CD14-positive monocyte (primary cell): Measurements from ENCODE around the gene EHF. TPM values are rescaled to one million over a fixed set of nuclear protein-coding genes. Genes with fewer than 3 reads are reported as not detected.

Experiments
- DNase-seq, 3 donors: peaks; one replicate each; pipeline ENCODE4 v3.0.0-alpha.2; 2011 to 2022
- H2AFZ ChIP-seq: 2 replicates; pipeline ENCODE4 v1.6.0; 2012; ENCODE audit warnings: mild to moderate bottlenecking, low read depth, low read length, inconsistent platforms; ENCODE audit not compliant: insufficient read depth, poor library complexity, severe bottlenecking
- H3K27ac ChIP-seq, 2 donors: 1 replicate in 1 of 2; 2 replicates in 1 of 2; pipeline ENCODE4 v1.5.1; 2012 to 2013; ENCODE audit warnings: low read length in 2 of 2, control low read depth in 1 of 2, inconsistent platforms in 1 of 2, low read depth in 1 of 2, mild to moderate bottlenecking in 1 of 2
- H3K27me3 ChIP-seq, 2 donors: one replicate each; pipeline versions ENCODE4 v1.6.0 to v1.6.1; 2011 to 2013; ENCODE audit warnings: low read length in 2 of 2; ENCODE audit not compliant: control insufficient read depth in 2 of 2, insufficient read depth in 2 of 2
- H3K36me3 ChIP-seq, 2 donors: replicated peaks in 1 of 2; 1 replicate in 1 of 2; 2 replicates in 1 of 2; pipeline versions ENCODE4 v1.5.1 to v1.6.1; 2012 to 2013; ENCODE audit warnings: low read length in 2 of 2, control low read depth in 1 of 2, inconsistent platforms in 1 of 2, mild to moderate bottlenecking in 1 of 2; ENCODE audit not compliant: insufficient read depth in 2 of 2, control insufficient read depth in 1 of 2
- H3K4me1 ChIP-seq, 2 donors: 1 replicate in 1 of 2; 2 replicates in 1 of 2; pipeline versions ENCODE4 v1.5.1 to v1.6.1; 2012 to 2013; ENCODE audit warnings: low read length in 2 of 2, control low read depth in 1 of 2, inconsistent platforms in 1 of 2, mild to moderate bottlenecking in 1 of 2, moderate library complexity in 1 of 2; ENCODE audit not compliant: insufficient read depth in 2 of 2, control insufficient read depth in 1 of 2
- H3K4me2 ChIP-seq: replicated peaks from 2 replicates; pipeline ENCODE3; 2012; ENCODE audit warnings: low read length, moderate library complexity, mild to moderate bottlenecking; ENCODE audit not compliant: poor library complexity, severe bottlenecking; ENCODE audit errors: extremely low read depth
- H3K4me3 ChIP-seq, 3 experiments: fragments of 200-600 bp in 1 of 3; sonication (generic) in 1 of 3; replicated peaks in 1 of 3; 1 replicate in 2 of 3; 2 replicates in 1 of 3; pipeline ENCODE4 v1.5.1; 2011 to 2013; ENCODE audit warnings: low read length in 3 of 3, mild to moderate bottlenecking in 3 of 3, control low read depth in 2 of 3, low read depth in 2 of 3, inconsistent platforms in 1 of 3, moderate library complexity in 1 of 3
- H3K79me2 ChIP-seq: 2 replicates; pipeline ENCODE4 v1.6.0; 2012; ENCODE audit warnings: mild to moderate bottlenecking, control low read depth, inconsistent platforms, low read length, moderate library complexity; ENCODE audit not compliant: insufficient read depth
- H3K9ac ChIP-seq: 2 replicates; pipeline ENCODE4 v1.6.0; 2017; ENCODE audit warnings: low read length, mild to moderate bottlenecking; ENCODE audit not compliant: insufficient read depth, poor library complexity, severe bottlenecking
- H3K9me3 ChIP-seq, 2 donors: replicated peaks in 1 of 2; 1 replicate in 1 of 2; 2 replicates in 1 of 2; pipeline versions ENCODE4 v1.5.1 to v1.6.1; 2012 to 2013; ENCODE audit warnings: low read length in 2 of 2, control low read depth in 1 of 2; ENCODE audit not compliant: control insufficient read depth in 1 of 2, insufficient read depth in 1 of 2
- H4K20me1 ChIP-seq: 2 replicates; pipeline ENCODE4 v1.6.0; 2012; ENCODE audit warnings: mild to moderate bottlenecking, low read length, control low read depth, moderate library complexity; ENCODE audit not compliant: insufficient read depth
- H3K27ac Mint-ChIP-seq, 7 donors: one replicate each; pipeline ENCODE4 v1.8.0; 2020; ENCODE audit warnings: mild to moderate bottlenecking in 7 of 7, mixed read lengths in 7 of 7, moderate library complexity in 6 of 7, inconsistent platforms in 2 of 7
- H3K27me3 Mint-ChIP-seq, 3 donors: one replicate each; pipeline ENCODE4 v1.8.0; 2021 to 2022; ENCODE audit warnings: low read depth in 3 of 3, mild to moderate bottlenecking in 3 of 3, mixed read lengths in 3 of 3, moderate library complexity in 3 of 3, inconsistent platforms in 1 of 3
- H3K36me3 Mint-ChIP-seq, 2 donors: one replicate each; pipeline ENCODE4 v1.8.0; 2020; ENCODE audit warnings: mixed read lengths in 2 of 2, inconsistent platforms in 1 of 2, mild to moderate bottlenecking in 1 of 2
- H3K4me1 Mint-ChIP-seq: one replicate; pipeline ENCODE4 v1.8.0; 2020; ENCODE audit warnings: mild to moderate bottlenecking, mixed read lengths
- H3K4me3 Mint-ChIP-seq, 2 donors: one replicate each; pipeline ENCODE4 v1.8.0; 2020; ENCODE audit warnings: mild to moderate bottlenecking in 2 of 2, mixed read lengths in 2 of 2, moderate library complexity in 1 of 2
- H3K9me3 Mint-ChIP-seq, 7 donors: one replicate each; pipeline ENCODE4 v1.8.0; 2020 to 2022; ENCODE audit warnings: mixed read lengths in 7 of 7, mild to moderate bottlenecking in 6 of 7, moderate library complexity in 6 of 7, inconsistent platforms in 2 of 7
- WGBS: methylation state at CpG from one replicate; pipeline ENCODE4 v1.1.5; 2013; ENCODE audit warnings: missing lambda C conversion rate; ENCODE audit not compliant: insufficient coverage; 5-methylcytosine and 5-hydroxymethylcytosine counted together
- intact Hi-C, 2 donors: fragments of 100-400 bp; cut with micrococcal nuclease; formaldehyde crosslinking; loops; one replicate each; pipeline versions ENCODE4 v1.15.0 to v1.15.1; 2023
- polyA plus RNA-seq, 3 donors: library from polyadenylated mRNA; depleted of rRNA in 1 of 3; unstranded in 2 of 3; stranded (reverse) in 1 of 3; fragments of 300-500 nt in 2 of 3; fragments of >200 nt in 1 of 3; fragmentation: Illumina TruSeq in 2 of 3; gene quantifications; 1 replicate in 2 of 3; 2 replicates in 1 of 3; pipeline ENCODE4 v1.2.3, GENCODE V29; 2012 to 2021
- TF ChIP-seq, protein P1 (sequence below): fragments of 200-600 bp; IDR thresholded peaks from one replicate; pipeline ENCODE4 v1.8.0; 2022; ENCODE audit warnings: antibody characterized with exemption, mild to moderate bottlenecking

Gene EHF
- polyA plus RNA-seq, 3 donors = 0.17 to 0.21 TPM; not detected in 1

DNA sequence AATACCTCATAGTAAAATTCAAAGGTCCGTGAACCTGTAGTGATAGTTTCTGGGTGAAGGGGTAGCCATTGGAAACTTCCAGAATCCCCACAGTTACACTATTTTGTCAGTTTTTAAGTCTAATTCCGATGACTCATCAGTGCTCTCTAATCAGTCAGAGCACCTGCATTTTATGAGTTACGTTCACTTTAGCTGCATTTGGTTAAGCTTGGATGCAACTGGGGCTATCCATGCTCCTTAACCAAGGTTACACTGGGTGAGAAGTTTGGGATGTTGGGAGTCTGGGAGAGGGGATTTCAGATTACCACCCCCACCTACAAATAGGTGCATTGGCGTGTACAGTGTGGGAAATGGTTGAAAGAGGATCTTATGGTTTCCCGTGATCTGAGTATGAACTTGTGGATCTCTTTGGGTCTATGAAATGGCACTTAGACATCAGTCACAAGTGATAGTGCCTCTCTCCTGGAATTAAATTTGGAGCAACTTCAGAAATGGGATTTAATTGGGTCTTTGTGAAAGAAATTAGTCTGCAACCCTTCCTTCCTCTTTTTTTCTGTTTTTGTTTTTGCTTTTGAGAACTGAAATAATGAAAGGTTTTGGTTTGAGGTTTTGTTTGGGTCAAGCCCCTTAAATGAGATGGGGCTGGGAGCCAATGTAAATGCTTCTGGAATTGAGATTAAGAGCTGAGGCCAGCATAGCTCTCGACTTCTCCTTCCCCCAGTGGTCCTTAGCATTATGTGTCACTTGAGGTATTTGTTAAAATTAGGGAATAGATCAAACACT is 31.5 kb downstream of the EHF start:
- WGBS = 82% methylated on average over 2 of the region's 6 CpGs
- Mint-ChIP-seq H3K27ac (peak overlapping the region; percentile 38 to 95 (median 72)), H3K4me3 (no peak overlapping the region), H3K4me1 (peaks cover 53% of the 10 kb centered on the region), H3K9me3 (peaks cover 0 to 2% (median 0%) of the 10 kb centered on the region in 7 donors), H3K27me3 (peaks cover 0 to 7% (median 0%) of the 10 kb centered on the region in 3 donors), H3K36me3 (peaks cover 0 to 2% of the 10 kb centered on the region in 2 donors)
- H2AFZ ChIP-seq = no peak overlapping the region
- no peaks in the 10 kb centered on the region for H3K79me2 ChIP-seq
- DNase-seq = peak in 1 of 3 donors; percentile 43
- no peaks in the 10 kb centered on the region for H4K20me1 ChIP-seq
- peaks cover 45 to 51% of the 10 kb centered on the region in 2 donors for H3K4me1 ChIP-seq
- H3K36me3 ChIP-seq = no peaks in the 10 kb centered on the region
- H3K4me3 ChIP-seq = peak overlapping the region in 1 of 3 experiments; percentile 19
- H3K27me3 ChIP-seq = no peaks in the 10 kb centered on the region
- H3K9ac ChIP-seq = no peak overlapping the region
- TF ChIP-seq, protein P1, sequence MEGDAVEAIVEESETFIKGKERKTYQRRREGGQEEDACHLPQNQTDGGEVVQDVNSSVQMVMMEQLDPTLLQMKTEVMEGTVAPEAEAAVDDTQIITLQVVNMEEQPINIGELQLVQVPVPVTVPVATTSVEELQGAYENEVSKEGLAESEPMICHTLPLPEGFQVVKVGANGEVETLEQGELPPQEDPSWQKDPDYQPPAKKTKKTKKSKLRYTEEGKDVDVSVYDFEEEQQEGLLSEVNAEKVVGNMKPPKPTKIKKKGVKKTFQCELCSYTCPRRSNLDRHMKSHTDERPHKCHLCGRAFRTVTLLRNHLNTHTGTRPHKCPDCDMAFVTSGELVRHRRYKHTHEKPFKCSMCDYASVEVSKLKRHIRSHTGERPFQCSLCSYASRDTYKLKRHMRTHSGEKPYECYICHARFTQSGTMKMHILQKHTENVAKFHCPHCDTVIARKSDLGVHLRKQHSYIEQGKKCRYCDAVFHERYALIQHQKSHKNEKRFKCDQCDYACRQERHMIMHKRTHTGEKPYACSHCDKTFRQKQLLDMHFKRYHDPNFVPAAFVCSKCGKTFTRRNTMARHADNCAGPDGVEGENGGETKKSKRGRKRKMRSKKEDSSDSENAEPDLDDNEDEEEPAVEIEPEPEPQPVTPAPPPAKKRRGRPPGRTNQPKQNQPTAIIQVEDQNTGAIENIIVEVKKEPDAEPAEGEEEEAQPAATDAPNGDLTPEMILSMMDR = no peak
- intact Hi-C loops = loop anchor here (10.0 kb wide), 2 partner anchors 68 to 382 kb away; no protein-coding TSS in a partner anchor
- H3K9me3 ChIP-seq = no peaks in the 10 kb centered on the region
- H3K4me2 ChIP-seq = peak overlapping the region; percentile 12
- H3K27ac ChIP-seq = peak overlapping the region in 1 of 2 donors; percentile 80

DNA sequence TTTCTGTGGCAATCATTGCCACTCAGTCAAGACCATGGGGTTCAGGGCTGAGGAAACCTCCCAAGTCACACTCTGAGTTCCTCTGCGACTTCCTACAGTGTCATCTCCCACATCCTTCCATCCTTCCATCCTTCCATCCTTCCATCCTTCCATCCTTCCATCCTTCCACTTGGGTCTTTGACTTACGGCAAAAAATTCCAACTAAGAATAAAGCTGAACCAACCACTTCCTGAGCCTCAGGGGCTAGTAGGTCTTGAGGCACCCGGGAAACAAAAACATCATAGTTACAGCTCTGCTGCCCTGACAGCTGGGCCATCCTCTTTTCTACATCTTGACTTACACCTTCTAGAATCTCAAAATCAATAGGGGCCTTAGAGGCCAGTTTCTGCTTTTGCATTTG is 32.1 kb downstream of the EHF start:
- Histone ChIP-seq H3K27ac (peak overlapping the region in 1 of 2 donors; percentile 80), H3K4me1 (peaks cover 45 to 51% of the 10 kb centered on the region in 2 donors), H3K4me2 (peak overlapping the region; percentile 12), H3K79me2 (no peaks in the 10 kb centered on the region), H2AFZ (no peak overlapping the region), H3K9me3 (no peaks in the 10 kb centered on the region), H3K9ac (no peak overlapping the region), H3K36me3 (no peaks in the 10 kb centered on the region), H3K4me3 (peak overlapping the region in 1 of 3 experiments; percentile 19), H3K27me3 (no peaks in the 10 kb centered on the region), H4K20me1 (no peaks in the 10 kb centered on the region)
- Mint-ChIP-seq H3K36me3 (peaks cover 0 to 2% of the 10 kb centered on the region in 2 donors), H3K4me1 (peaks cover 53% of the 10 kb centered on the region), H3K4me3 (peak overlapping the region; percentile 2 to 47), H3K27ac (peak overlapping the region; percentile 38 to 95 (median 81)), H3K9me3 (peaks cover 0 to 2% (median 0%) of the 10 kb centered on the region in 7 donors), H3K27me3 (peaks cover 0 to 3% (median 0%) of the 10 kb centered on the region in 3 donors)
- no peak for DNase-seq
- TF ChIP-seq, protein P1 = no peak
- WGBS = 55% methylated on average over 2 of the region's 3 CpGs
- intact Hi-C loops = loop anchor here (10.0 kb wide), 2 partner anchors 68 to 382 kb away; no protein-coding TSS in a partner anchor
